Astrocyte (in vitro differentiated cells and primary cell): Measurements from ENCODE around the gene CACNA1B. TPM values are rescaled to one million over a fixed set of nuclear protein-coding genes. Genes with fewer than 3 reads are reported as not detected.

ENCODE experiments used
- DNase-seq: peaks from one replicate; pipeline ENCODE4 v3.0.0-alpha.2; 2010; ENCODE audit warnings: low read depth
- FAIRE-seq: peaks from 2 replicates; lab custom pipeline; 2011; peaks lifted over from hg19 to GRCh38; lab: Jason Lieb, UNC
- H2AFZ ChIP-seq: 2 replicates; pipeline ENCODE4 v1.6.0; 2012; ENCODE audit warnings: low read depth, low read length, inconsistent platforms
- H3K27ac ChIP-seq: 2 replicates; pipeline ENCODE4 v1.5.1; 2011; ENCODE audit warnings: low read depth, low read length, inconsistent platforms
- H3K27me3 ChIP-seq: 2 replicates; pipeline ENCODE4 v1.6.0; 2011; ENCODE audit warnings: low read length, inconsistent platforms; ENCODE audit not compliant: insufficient read depth
- H3K36me3 ChIP-seq: 2 replicates; pipeline ENCODE4 v1.5.1; 2011; ENCODE audit warnings: low read length, inconsistent platforms; ENCODE audit not compliant: insufficient read depth
- H3K4me1 ChIP-seq: 2 replicates; pipeline ENCODE4 v1.5.1; 2011; ENCODE audit warnings: low read length, inconsistent platforms; ENCODE audit not compliant: insufficient read depth
- H3K4me2 ChIP-seq: 2 replicates; pipeline ENCODE4 v1.6.0; 2012; ENCODE audit warnings: low read length, inconsistent platforms
- H3K4me3 ChIP-seq: 2 replicates; pipeline ENCODE4 v1.5.1; 2011; ENCODE audit warnings: low read depth, mild to moderate bottlenecking, low read length, inconsistent platforms; ENCODE audit not compliant: insufficient read depth
- H3K79me2 ChIP-seq: 2 replicates; pipeline ENCODE4 v1.6.0; 2012; ENCODE audit warnings: mild to moderate bottlenecking, low read length, inconsistent platforms; ENCODE audit not compliant: insufficient read depth
- H3K9ac ChIP-seq: 2 replicates; pipeline ENCODE4 v1.6.0; 2012; ENCODE audit warnings: mild to moderate bottlenecking, low read length, inconsistent platforms
- H3K9me3 ChIP-seq: 2 replicates; pipeline ENCODE4 v1.5.1; 2012; ENCODE audit warnings: low read depth, mild to moderate bottlenecking, low read length, inconsistent platforms; ENCODE audit not compliant: insufficient read depth
- H4K20me1 ChIP-seq: 2 replicates; pipeline ENCODE4 v1.6.0; 2012; ENCODE audit warnings: low read length, inconsistent platforms; ENCODE audit not compliant: insufficient read depth
- H3K27ac Mint-ChIP-seq: one replicate; pipeline ENCODE4 v1.8.0; 2021; ENCODE audit warnings: mild to moderate bottlenecking, mixed read lengths; ENCODE audit not compliant: unreplicated experiment
- H3K27me3 Mint-ChIP-seq: one replicate; pipeline ENCODE4 v1.8.0; 2021; ENCODE audit warnings: low read depth, mixed read lengths; ENCODE audit not compliant: unreplicated experiment
- H3K36me3 Mint-ChIP-seq: one replicate; pipeline ENCODE4 v1.8.0; 2021; ENCODE audit warnings: low read depth, mixed read lengths; ENCODE audit not compliant: unreplicated experiment
- H3K4me1 Mint-ChIP-seq: one replicate; pipeline ENCODE4 v1.8.0; 2021; ENCODE audit warnings: low read depth, mixed read lengths; ENCODE audit not compliant: unreplicated experiment
- H3K4me3 Mint-ChIP-seq: one replicate; pipeline ENCODE4 v1.8.0; 2021; ENCODE audit warnings: mild to moderate bottlenecking, moderate library complexity, mixed read lengths; ENCODE audit not compliant: unreplicated experiment
- H3K9me3 Mint-ChIP-seq: one replicate; pipeline ENCODE4 v1.8.0; 2021; ENCODE audit warnings: mild to moderate bottlenecking, mixed read lengths; ENCODE audit not compliant: unreplicated experiment
- CTCF ChIP-seq: IDR thresholded peaks from 2 replicates; pipeline ENCODE4 v1.5.1; 2011; ENCODE audit warnings: low read depth, mild to moderate bottlenecking, inconsistent platforms, low read length, moderate library complexity; ENCODE audit not compliant: insufficient read depth
- EZH2 ChIP-seq: IDR thresholded peaks from 2 replicates; pipeline ENCODE4 v1.6.1; 2012; ENCODE audit warnings: mild to moderate bottlenecking, low read length, inconsistent platforms; ENCODE audit not compliant: insufficient read depth
- total RNA-seq: library from RNA; stranded (reverse); gene quantifications from 2 replicates; pipeline ENCODE4 v1.2.1, GENCODE V29; 2021

Gene CACNA1B
- total RNA-seq, 1 donor from 2014 or later = 3.1 TPM

GRCh38 chr9:138071731-138072130 is 194.1 kb downstream of the CACNA1B start:
- Histone ChIP-seq H3K27me3 (no peaks in the 10 kb centered on the region), H3K27ac (no peak overlapping the region), H3K9me3 (peaks cover 3% of the 10 kb centered on the region), H2AFZ (no peak overlapping the region), H3K79me2 (no peaks in the 10 kb centered on the region), H3K9ac (no peak overlapping the region), H3K4me3 (no peak overlapping the region), H3K4me2 (no peak overlapping the region), H3K4me1 (no peaks in the 10 kb centered on the region), H3K36me3 (no peaks in the 10 kb centered on the region), H4K20me1 (no peaks in the 10 kb centered on the region)
- Mint-ChIP-seq H3K4me3 (no peak overlapping the region), H3K4me1 (no peaks in the 10 kb centered on the region), H3K9me3 (no peaks in the 10 kb centered on the region), H3K36me3 (peaks cover 4% of the 10 kb centered on the region), H3K27ac (no peak overlapping the region), H3K27me3 (peaks cover 22% of the 10 kb centered on the region)
- DNase-seq = no peak
- no peak for TF ChIP-seq EZH2
- TF ChIP-seq CTCF = no peak
- FAIRE-seq = no peak

GRCh38 chr9:138072161-138072842 is 194.7 kb downstream of the CACNA1B start:
- H3K4me3 Mint-ChIP-seq = no peak overlapping the region
- H3K36me3 Mint-ChIP-seq = peaks cover 5% of the 10 kb centered on the region
- no peaks in the 10 kb centered on the region for H4K20me1 ChIP-seq
- peaks cover 20% of the 10 kb centered on the region for H3K27me3 Mint-ChIP-seq
- no peak for DNase-seq
- no peak for FAIRE-seq
- H3K27ac ChIP-seq = no peak overlapping the region
- no peak overlapping the region for H3K9ac ChIP-seq
- no peak overlapping the region for H3K27ac Mint-ChIP-seq
- TF ChIP-seq CTCF = no peak
- no peak for TF ChIP-seq EZH2
- H3K4me3 ChIP-seq = no peak overlapping the region
- H2AFZ ChIP-seq = no peak overlapping the region
- no peaks in the 10 kb centered on the region for H3K36me3 ChIP-seq
- H3K4me1 Mint-ChIP-seq = no peaks in the 10 kb centered on the region
- no peaks in the 10 kb centered on the region for H3K4me1 ChIP-seq
- H3K79me2 ChIP-seq = no peaks in the 10 kb centered on the region
- H3K9me3 Mint-ChIP-seq = no peaks in the 10 kb centered on the region
- peaks cover 3% of the 10 kb centered on the region for H3K9me3 ChIP-seq
- H3K4me2 ChIP-seq = no peak overlapping the region
- no peaks in the 10 kb centered on the region for H3K27me3 ChIP-seq

GRCh38 chr9:138072897-138073296 is 195.3 kb downstream of the CACNA1B start:
- Histone ChIP-seq H3K9me3 (peaks cover 3% of the 10 kb centered on the region), H3K9ac (no peak overlapping the region), H3K4me3 (no peak overlapping the region), H3K79me2 (no peaks in the 10 kb centered on the region), H3K4me2 (no peak overlapping the region), H2AFZ (no peak overlapping the region), H3K4me1 (no peaks in the 10 kb centered on the region), H3K36me3 (no peaks in the 10 kb centered on the region), H3K27me3 (no peaks in the 10 kb centered on the region), H4K20me1 (no peaks in the 10 kb centered on the region), H3K27ac (no peak overlapping the region)
- Mint-ChIP-seq H3K4me1 (no peaks in the 10 kb centered on the region), H3K9me3 (peaks cover 3% of the 10 kb centered on the region), H3K4me3 (no peak overlapping the region), H3K27me3 (peaks cover 20% of the 10 kb centered on the region), H3K36me3 (peaks cover 5% of the 10 kb centered on the region), H3K27ac (no peak overlapping the region)
- no peak for TF ChIP-seq EZH2
- no peak for TF ChIP-seq CTCF
- FAIRE-seq (no peak), DNase-seq (no peak)
